Fibroblast of lung (primary cell): ENCODE results near the gene FKBP14. TPM values are rescaled to one million over a fixed set of nuclear protein-coding genes. Genes with fewer than 3 reads are reported as not detected.

ENCODE experiments used
- DNase-seq, 2 donors: peaks; one replicate each; pipeline versions ENCODE4 v3.0.0 to v3.0.0-alpha.2; 2010; ENCODE audit warnings: low read depth in 2 of 2
- H2AFZ ChIP-seq: 2 replicates; pipeline ENCODE4 v1.5.1; 2012; ENCODE audit warnings: low read length, control low read depth, inconsistent platforms
- H3K27ac ChIP-seq: 2 replicates; pipeline ENCODE4 v1.5.1; 2011; ENCODE audit warnings: low read length, control low read depth; ENCODE audit not compliant: insufficient read depth
- H3K27me3 ChIP-seq: 2 replicates; pipeline ENCODE4 v1.5.1; 2011; ENCODE audit warnings: mild to moderate bottlenecking, low read length; ENCODE audit not compliant: control insufficient read depth, insufficient read depth
- H3K36me3 ChIP-seq: 2 replicates; pipeline ENCODE4 v1.5.1; 2011; ENCODE audit warnings: low read length; ENCODE audit not compliant: control insufficient read depth, insufficient read depth
- H3K4me1 ChIP-seq: 2 replicates; pipeline ENCODE4 v1.5.1; 2011; ENCODE audit warnings: low read length; ENCODE audit not compliant: control insufficient read depth, insufficient read depth; ENCODE audit errors: extremely low read depth
- H3K4me2 ChIP-seq: 2 replicates; pipeline ENCODE4 v1.5.1; 2011; ENCODE audit warnings: low read length, control low read depth; ENCODE audit not compliant: insufficient read depth; ENCODE audit errors: extremely low read depth
- H3K4me3 ChIP-seq, 4 experiments: fragments of 200-600 bp in 1 of 4; sonication (generic) in 1 of 4; replicated peaks in 1 of 4; 2 replicates each; pipeline ENCODE4 v1.5.1; 2011 to 2016; ENCODE audit warnings: low read length in 4 of 4, low read depth in 3 of 4, mild to moderate bottlenecking in 3 of 4, control low read depth in 2 of 4, inconsistent platforms in 1 of 4, mixed read lengths in 1 of 4; ENCODE audit not compliant: insufficient read depth in 1 of 4; ENCODE audit errors: control extremely low read depth in 1 of 4
- H3K79me2 ChIP-seq: 2 replicates; pipeline ENCODE4 v1.5.1; 2012; ENCODE audit warnings: mild to moderate bottlenecking, low read length, inconsistent platforms; ENCODE audit not compliant: control insufficient read depth, insufficient read depth
- H3K9ac ChIP-seq: 2 replicates; pipeline ENCODE4 v1.5.1; 2011; ENCODE audit warnings: mild to moderate bottlenecking, low read length, control low read depth; ENCODE audit not compliant: insufficient read depth
- H3K9me3 ChIP-seq: 2 replicates; pipeline ENCODE4 v1.5.1; 2012; ENCODE audit warnings: low read depth, low read length; ENCODE audit not compliant: control insufficient read depth, insufficient read depth
- H4K20me1 ChIP-seq: 2 replicates; pipeline ENCODE4 v1.5.1; 2011; ENCODE audit warnings: low read length; ENCODE audit not compliant: control insufficient read depth, insufficient read depth; ENCODE audit errors: extremely low read depth
- CTCF ChIP-seq, 2 donors: IDR thresholded peaks in 1 of 2; conservative IDR thresholded peaks in 1 of 2; 1 replicate in 1 of 2; 2 replicates in 1 of 2; pipeline ENCODE4 v1.5.1; 2011 to 2012; ENCODE audit warnings: low read length in 2 of 2, control low read depth in 1 of 2, inconsistent platforms in 1 of 2, low read depth in 1 of 2, mild to moderate bottlenecking in 1 of 2
- EZH2 ChIP-seq: IDR thresholded peaks from 2 replicates; pipeline ENCODE4 v1.5.1; 2012; ENCODE audit warnings: low read length, control low read depth, mild to moderate bottlenecking; ENCODE audit errors: missing control alignments
- polyA plus RNA-seq, 2 donors: library from polyadenylated mRNA; depleted of rRNA in 1 of 2; stranded (reverse) in 1 of 2; unstranded in 1 of 2; fragments of >200 nt; gene quantifications; 2 replicates each; pipeline ENCODE4 v1.2.1, GENCODE V29; 2011 to 2012; ENCODE audit warnings: missing spikeins in 1 of 2
- total RNA-seq: library from RNA; depleted of rRNA; stranded (reverse); fragments of >200 nt; gene quantifications from 2 replicates; pipeline ENCODE4 v1.2.1, GENCODE V29; 2014

The FKBP14 gene
- total and polyA plus RNA-seq, 2 donors (not counting 1 experiment from before 2014, with no cell fraction given): 21.8 to 52.0 TPM

- TF ChIP-seq EZH2: no peak
- TF ChIP-seq CTCF (conservative IDR thresholded peaks at IDR 0.05 in 1 of 2, IDR thresholded peaks at IDR 0.05 in 1 of 2; ENCODE audit: low read depth in 1 of 2, low read length in 2 of 2): no peak
- no peaks in the 10 kb centered on the region for H3K36me3 ChIP-seq
- H3K4me1 ChIP-seq: peaks cover 4% of the 10 kb centered on the region
- no peak overlapping the region for H3K4me3 ChIP-seq
- H3K27me3 ChIP-seq: no peaks in the 10 kb centered on the region
- H2AFZ ChIP-seq: no peak overlapping the region
- H3K27ac ChIP-seq: no peak overlapping the region
- H3K9ac ChIP-seq: no peak overlapping the region
- no peaks in the 10 kb centered on the region for H4K20me1 ChIP-seq
- H3K9me3 ChIP-seq: no peaks in the 10 kb centered on the region
- no peak for DNase-seq
- peaks cover 67% of the 10 kb centered on the region for H3K79me2 ChIP-seq
- H3K4me2 ChIP-seq: no peak overlapping the region
These were observed 46.4 kb downstream of the FKBP14 start for GRCh38 chr7:29980151-29980550.

GRCh38 chr7:29977886-29978651, 48.4 kb downstream of the FKBP14 start:
- Histone ChIP-seq H3K79me2 (peaks cover 64% of the 10 kb centered on the region), H3K36me3 (no peaks in the 10 kb centered on the region), H4K20me1 (no peaks in the 10 kb centered on the region), H2AFZ (no peak overlapping the region), H3K27ac (no peak overlapping the region), H3K9ac (no peak overlapping the region), H3K4me2 (no peak overlapping the region), H3K4me3 (no peak overlapping the region), H3K27me3 (no peaks in the 10 kb centered on the region), H3K9me3 (no peaks in the 10 kb centered on the region), H3K4me1 (peaks cover 4% of the 10 kb centered on the region)
- TF ChIP-seq CTCF (conservative IDR thresholded peaks at IDR 0.05 in 1 of 2, IDR thresholded peaks at IDR 0.05 in 1 of 2; ENCODE audit: low read depth in 1 of 2, low read length in 2 of 2): no peak
- no peak for DNase-seq

- Histone ChIP-seq H3K4me1 (peaks cover 4% of the 10 kb centered on the region), H3K79me2 (peaks cover 68% of the 10 kb centered on the region), H3K27me3 (no peaks in the 10 kb centered on the region), H3K9me3 (no peaks in the 10 kb centered on the region), H3K27ac (no peak overlapping the region), H3K4me3 (no peak overlapping the region), H2AFZ (no peak overlapping the region), H3K36me3 (no peaks in the 10 kb centered on the region), H4K20me1 (no peaks in the 10 kb centered on the region), H3K9ac (no peak overlapping the region), H3K4me2 (no peak overlapping the region)
- peak; percentile 59 to 78 for DNase-seq
- TF ChIP-seq EZH2 (no peak), CTCF (conservative IDR thresholded peaks at IDR 0.05 in 1 of 2, IDR thresholded peaks at IDR 0.05 in 1 of 2; ENCODE audit: low read depth in 1 of 2, low read length in 2 of 2) (no peak)
These were observed 49.7 kb downstream of the FKBP14 start for GRCh38 chr7:29976673-29977415.
